SJCRH30 (cell line): ENCODE data around the gene MOV10. TPM values are rescaled to one million over a fixed set of nuclear protein-coding genes. Genes with fewer than 3 reads are reported as not detected.

Source experiments
- DNase-seq, 2 experiments: peaks; one replicate each; pipeline ENCODE4 v3.0.0-alpha.2; 2015 to 2020
- H3K27ac ChIP-seq: fragments of 250-450 bp; sonication (Bioruptor Pico); 2 replicates; pipeline ENCODE4 v1.5.1; 2020; ENCODE audit warnings: mild to moderate bottlenecking, moderate library complexity
- H3K27me3 ChIP-seq: fragments of 250-450 bp; sonication (Bioruptor Pico); 2 replicates; pipeline ENCODE4 v1.5.1; 2020; ENCODE audit warnings: mild to moderate bottlenecking, moderate library complexity
- H3K36me3 ChIP-seq: fragments of 250-450 bp; sonication (Bioruptor Pico); 2 replicates; pipeline ENCODE4 v1.5.1; 2020; ENCODE audit warnings: mild to moderate bottlenecking, moderate library complexity
- H3K4me1 ChIP-seq: fragments of 250-450 bp; sonication (Bioruptor Pico); 2 replicates; pipeline ENCODE4 v1.5.1; 2020; ENCODE audit warnings: mild to moderate bottlenecking, moderate library complexity
- H3K4me3 ChIP-seq: fragments of 250-450 bp; sonication (Bioruptor Pico); 2 replicates; pipeline ENCODE4 v1.5.1; 2020; ENCODE audit warnings: mild to moderate bottlenecking, moderate library complexity
- H3K9me3 ChIP-seq: fragments of 250-450 bp; sonication (Bioruptor Pico); replicated peaks from 2 replicates; pipeline ENCODE4 v1.5.1; 2020; ENCODE audit warnings: mild to moderate bottlenecking, moderate library complexity
- total RNA-seq: library from RNA; depleted of rRNA; stranded (reverse); fragments of >200 nt; shearing (Covaris generic); gene quantifications from 2 replicates; pipeline ENCODE4 v1.2.3, GENCODE V29; 2014; rRNA removed

The MOV10 gene
- total RNA-seq, 1 experiment from 2014 or later: 45.7 TPM

- Histone ChIP-seq H3K36me3 (no peaks in the 10 kb centered on the region), H3K27me3 (no peaks in the 10 kb centered on the region), H3K27ac (no peak overlapping the region), H3K4me1 (no peaks in the 10 kb centered on the region), H3K4me3 (no peak overlapping the region), H3K9me3 (no peaks in the 10 kb centered on the region)
- DNase-seq: no peak
Measured at GRCh38 chr1:112744009-112744578, 69.6 kb downstream of the MOV10 start.

DNA sequence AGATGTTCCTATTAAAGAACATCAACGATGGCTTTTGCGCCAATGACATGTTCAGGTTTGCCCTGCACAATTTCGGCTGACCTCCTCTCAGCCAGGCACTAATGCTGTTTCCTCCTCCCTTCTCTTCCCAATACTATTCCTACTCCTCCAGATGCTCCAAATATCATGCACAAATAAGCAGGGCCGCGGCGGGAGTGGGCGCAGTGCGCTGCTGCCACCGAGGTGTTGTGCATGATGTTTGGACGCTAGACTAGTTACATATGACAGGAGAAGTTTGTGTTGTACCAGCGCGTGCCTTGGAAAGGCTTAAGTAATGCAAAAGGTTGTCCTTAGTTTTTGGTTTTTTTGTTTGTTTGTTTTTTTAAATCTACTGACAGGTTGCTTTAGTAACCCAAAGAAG lies 73.9 kb downstream of the MOV10 start:
- Histone ChIP-seq H3K4me1 (0 out of 2 replicates have a peak, but pooled peaks cover 2% of the 10 kb centered on the region), H3K4me3 (no peak overlapping the region), H3K27me3 (no peaks in the 10 kb centered on the region), H3K27ac (no peak overlapping the region), H3K9me3 (no peaks in the 10 kb centered on the region), H3K36me3 (no peaks in the 10 kb centered on the region)
- no peak for DNase-seq

Other genes with a start within 250 kb of the MOV10 start
- 0.15 and 0.28 TPM in 2 replicates for gene WNT2B, start 165.7 kb upstream of the MOV10 start, total RNA-seq
- gene ST7L, start 55.5 kb upstream of the MOV10 start, total RNA-seq: 24.2 and 24.8 TPM in 2 replicates
- gene CAPZA1, start 54.8 kb upstream of the MOV10 start, total RNA-seq: 188 and 211 TPM in 2 replicates
- 72.4 and 87.5 TPM in 2 replicates for gene RHOC, start 32.5 kb downstream of the MOV10 start, total RNA-seq
- gene PPM1J, start 40.7 kb downstream of the MOV10 start, total RNA-seq: 0.85 and 1.2 TPM in 2 replicates